K562 (cell line): Measurements from ENCODE around the gene ATXN3L. TPM values are rescaled to one million over a fixed set of nuclear protein-coding genes. Genes with fewer than 3 reads are reported as not detected.

Source experiments
- ATAC-seq: fragments of 200-7000 bp; cut with Tn5 transposase; 3 replicates; pipeline ENCODE4 v1.9.1; 2020; ENCODE audit warnings: moderate library complexity
- BruUV-seq: library from RNA; stranded (reverse); fragments of 400-500 nt; replicated peaks from 2 replicates; lab custom pipeline; 2021; lab: Mats Ljungman, UMichigan
- CTCF ChIA-PET: fragments of 300-600 bp; formaldehyde crosslinking; extraction: SDS; loops from one replicate; lab custom pipeline; 2021; ENCODE audit warnings: low intra/inter-chr PET ratio; lab: Yijun Ruan, JAX
- POLR2A ChIA-PET: fragments of 300-600, 350-650 bp; sonication (Branson Sonifier 250); formaldehyde crosslinking; extraction: SDS; loops from one replicate; lab custom pipeline; 2021; ENCODE audit warnings: antibody characterized with exemption, inconsistent platforms; lab: Yijun Ruan, JAX
- DNase-seq, 4 experiments: peaks; one replicate each; pipeline versions ENCODE4 v3.0.0 to v3.0.0-alpha.2; 2011 to 2018; ENCODE audit warnings: low spot score in 3 of 4, mixed read lengths in 3 of 4; ENCODE audit errors: extremely low read depth in 1 of 4
- FAIRE-seq: peaks from 2 replicates; lab custom pipeline; 2011; peaks lifted over from hg19 to GRCh38; lab: Jason Lieb, UNC
- H2AFZ ChIP-seq: 2 replicates; pipeline ENCODE4 v1.6.0; 2011; ENCODE audit warnings: low read depth, low read length, control low read depth, inconsistent platforms
- H3K27ac ChIP-seq: fragments of 200-600 bp; 3 replicates; pipeline ENCODE4 v1.8.0; 2011; ENCODE audit warnings: low read depth, mild to moderate bottlenecking, control low read depth, inconsistent platforms, low read length, moderate library complexity, mixed read lengths; ENCODE audit errors: extremely low read depth
- H3K27me3 ChIP-seq, 2 experiments: fragments of 300-600 bp in 1 of 2; 2 replicates in 1 of 2; 3 replicates in 1 of 2; pipeline versions ENCODE4 v1.6.0 to v1.8.0; 2011; ENCODE audit warnings: inconsistent platforms in 2 of 2, low read length in 2 of 2, mild to moderate bottlenecking in 1 of 2, mixed read lengths in 1 of 2, moderate library complexity in 1 of 2; ENCODE audit not compliant: control insufficient read depth in 2 of 2, insufficient read depth in 2 of 2
- H3K36me3 ChIP-seq: fragments of 300-600 bp; 3 replicates; pipeline ENCODE4 v1.8.0; 2011; ENCODE audit warnings: mild to moderate bottlenecking, low read length, inconsistent platforms; ENCODE audit not compliant: control insufficient read depth, insufficient read depth
- H3K4me1 ChIP-seq, 2 experiments: fragments of 200-600 bp in 1 of 2; replicated peaks in 1 of 2; 2 replicates in 1 of 2; 3 replicates in 1 of 2; pipeline versions ENCODE4 v1.5.1 to v1.8.0; 2011; ENCODE audit warnings: inconsistent platforms in 2 of 2, low read length in 2 of 2, mild to moderate bottlenecking in 1 of 2, mixed read lengths in 1 of 2, moderate library complexity in 1 of 2; ENCODE audit not compliant: control insufficient read depth in 2 of 2, insufficient read depth in 2 of 2
- H3K4me2 ChIP-seq: 2 replicates; pipeline ENCODE4 v1.6.1; 2011; ENCODE audit warnings: low read length, control low read depth, inconsistent platforms, mixed read lengths; ENCODE audit not compliant: insufficient read depth
- H3K4me3 ChIP-seq: fragments of 200-600 bp; sonication (generic), shearing (Covaris generic); 2 replicates; pipeline ENCODE4 v1.5.1; 2016; ENCODE audit warnings: control low read depth, inconsistent platforms
- H3K79me2 ChIP-seq: fragments of 200-600 bp; 3 replicates; pipeline ENCODE4 v1.8.0; 2011; ENCODE audit warnings: low read length, inconsistent platforms; ENCODE audit not compliant: control insufficient read depth, insufficient read depth
- H3K9ac ChIP-seq, 2 experiments: 2 replicates each; pipeline versions ENCODE4 v1.6.0 to v1.6.1; 2011; ENCODE audit warnings: low read depth in 2 of 2, low read length in 2 of 2, control low read depth in 1 of 2, inconsistent platforms in 1 of 2, mild to moderate bottlenecking in 1 of 2, mixed read lengths in 1 of 2; ENCODE audit not compliant: insufficient read depth in 1 of 2
- H3K9me1 ChIP-seq: one replicate; pipeline ENCODE4 v1.6.0; 2011; ENCODE audit warnings: inconsistent platforms, mild to moderate bottlenecking, low read length, moderate library complexity; ENCODE audit not compliant: control insufficient read depth, insufficient read depth
- H3K9me3 ChIP-seq: replicated peaks from 2 replicates; pipeline ENCODE4 v1.5.1; 2011; ENCODE audit warnings: low read depth, low read length, inconsistent platforms; ENCODE audit not compliant: control insufficient read depth, insufficient read depth
- H4K20me1 ChIP-seq: replicated peaks from 2 replicates; pipeline ENCODE4 v1.6.1; 2011; ENCODE audit warnings: low read length, inconsistent platforms, mixed read lengths; ENCODE audit not compliant: control insufficient read depth, insufficient read depth
- ATF1 ChIP-seq, 2 experiments: fragments of 450-650 bp in 1 of 2; IDR thresholded peaks; 2 replicates each; pipeline ENCODE4 v1.6.1; 2016; ENCODE audit warnings: missing compliant biosample characterization in 1 of 2, missing genetic modification characterization in 1 of 2
- GABPB2 ChIP-seq: fragments of 250-450 bp; sonication (Bioruptor Pico); conservative IDR thresholded peaks from 2 replicates; pipeline ENCODE4 v1.5.1; 2021; ENCODE audit warnings: mild to moderate bottlenecking
- POLR2A ChIP-seq: fragments of 450-650 bp; conservative IDR thresholded peaks from 2 replicates; pipeline ENCODE4 v1.6.1; 2016
- SMAD1 ChIP-seq: fragments of 150-350 bp; IDR thresholded peaks from 2 replicates; pipeline ENCODE4 v1.6.1; 2014; ENCODE audit warnings: low read length, low read depth; ENCODE audit not compliant: partially characterized antibody
- TAL1 ChIP-seq: fragments of 450-650 bp; IDR thresholded peaks from 2 replicates; pipeline ENCODE4 v1.6.1; 2016; ENCODE audit warnings: mild to moderate bottlenecking
- WHSC1 ChIP-seq: IDR thresholded peaks from one replicate; pipeline ENCODE4 v1.6.1; 2012; ENCODE audit warnings: low read length, control low read depth, inconsistent platforms
- ZFX ChIP-seq: sonication (generic); formaldehyde crosslinking; IDR thresholded peaks from 2 replicates; pipeline ENCODE4 v1.8.0; 2022; ENCODE audit warnings: mild to moderate bottlenecking, missing genetic modification reagents, moderate library complexity
- WGBS: fragments of 100-300 bp; shearing (Covaris generic); methylation state at CpG from one replicate; pipeline ENCODE4 v1.1.6; 2016; ENCODE audit warnings: low coverage, mixed read lengths; ENCODE audit not compliant: insufficient coverage; ENCODE audit errors: missing lambda C conversion rate; 5-methylcytosine and 5-hydroxymethylcytosine counted together
- in situ Hi-C: fragments of 300-500 bp; cut with MboI; formaldehyde crosslinking; loops from 4 replicates; pipeline ENCODE4 v1.15.0; 2018; ENCODE audit warnings: inconsistent platforms, mixed read lengths
- intact Hi-C: fragments of 100-400 bp; cut with micrococcal nuclease; formaldehyde crosslinking; loops from 2 replicates; pipeline ENCODE4 v1.14.2; 2022
- polyA plus RNA-seq, 8 experiments: library from polyadenylated mRNA; depleted of rRNA in 4 of 8; stranded (reverse) in 5 of 8; unstranded in 3 of 8; fragments of >200 nt; fragmentation: Nextera tagmentation in 2 of 8; fragmentation: Illumina TruSeq in 1 of 8; extraction: Ambion mirVana in 2 of 8; extraction: Trizol in 1 of 8; gene quantifications; 2 replicates each; pipeline versions ENCODE4 v1.2.1 to v1.2.3, GENCODE V29; 2011 to 2014; ENCODE audit warnings: inconsistent platforms in 1 of 8, missing spikeins in 1 of 8
- total RNA-seq, 7 experiments: library from RNA; depleted of rRNA in 6 of 7; stranded (reverse); fragments of >200 nt in 6 of 7; fragmentation: Illumina TruSeq in 2 of 7; extraction: Trizol in 2 of 7; gene quantifications; 2 replicates each; pipeline versions ENCODE4 v1.2.1 to v1.2.3, GENCODE V29; 2011 to 2021; ENCODE audit warnings: low replicate concordance in 1 of 7
- TF ChIP-seq, protein P1 (sequence below): fragments of 450-650 bp; IDR thresholded peaks from 2 replicates; pipeline ENCODE4 v1.6.1; 2016; ENCODE audit warnings: mild to moderate bottlenecking, moderate library complexity

Gene ATXN3L
- total and polyA plus RNA-seq, 9 of the 15 experiments (the other 6 are each of a cell fraction or from before 2014, with no cell fraction given) = 0.04 to 0.31 TPM; not detected in 7

GRCh38 chrX:13293700-13294099, 26.2 kb downstream of the ATXN3L start (continued):
- no peak for TF ChIP-seq TAL1
- no peak for TF ChIP-seq GABPB2 (CRISPR knock-in tag)
- TF ChIP-seq ATF1 (CRISPR knock-in tag; IDR thresholded peaks at IDR 0.05) = no peak
- TF ChIP-seq ATF1 (tag; IDR thresholded peaks at IDR 0.05) = no peak

DNA sequence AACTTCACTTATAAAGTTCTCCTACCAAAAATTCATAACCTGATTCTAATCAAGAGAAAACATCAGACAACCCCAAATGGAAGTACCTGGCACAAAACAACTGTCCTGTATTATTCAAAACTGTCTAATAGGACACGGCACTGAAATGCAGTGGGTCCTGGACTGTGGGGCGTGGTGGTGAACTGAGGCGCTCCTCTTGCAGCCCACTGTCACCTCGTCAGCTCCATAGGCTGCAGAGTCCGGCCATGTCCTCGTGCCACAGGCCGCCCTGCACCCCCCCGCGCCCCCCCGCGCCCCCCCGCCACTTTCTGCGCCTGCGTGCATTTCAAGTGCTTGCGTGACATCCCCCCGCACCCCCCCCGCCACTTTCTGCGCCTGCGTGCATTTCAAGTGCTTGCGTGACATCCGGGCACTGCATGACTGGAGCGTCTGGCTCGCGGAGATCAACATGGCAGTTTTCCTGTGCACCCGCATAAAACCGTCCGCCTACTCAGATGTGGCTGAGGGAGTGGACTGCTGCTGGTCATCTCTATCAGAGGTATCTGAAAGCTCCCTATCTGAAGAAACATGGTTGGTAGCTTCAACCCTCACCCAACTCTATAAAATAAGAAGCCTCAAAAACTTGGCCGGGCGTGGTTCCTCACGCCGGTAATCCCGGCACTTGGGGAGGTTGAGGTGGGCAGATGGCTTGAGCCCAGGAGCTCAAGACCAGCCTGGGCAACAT, 28.8 kb downstream of the ATXN3L start:
- no peaks in the 10 kb centered on the region for H4K20me1 ChIP-seq
- WGBS = 29% methylated on average over 16 of the region's 32 CpGs
- H3K9me3 ChIP-seq = no peaks in the 10 kb centered on the region
- peak overlapping the region; percentile 90 for H3K27ac ChIP-seq
- H3K4me1 ChIP-seq = peaks cover 2 to 24% of the 10 kb centered on the region in 2 experiments; a peak in 4 of 5 replicates
- H3K36me3 ChIP-seq = peaks cover 9% of the 10 kb centered on the region; the same call in 2 of the 3 replicates
- peak; percentile 82 for ATAC-seq
- peak overlapping the region; percentile 73 for H3K4me2 ChIP-seq
- BruUV-seq = no TSS peak
- CTCF ChIA-PET = no interaction called here
- intact Hi-C loops (loop anchor here (5.0 kb wide), 1 partner anchor 314 kb away; the partner anchor contains the start of gene TMSB4X), in situ Hi-C loops (no loop called here)
- POLR2A ChIA-PET = interaction anchor here (0.6 to 2.0 kb wide), 3 partner anchors 12 to 316 kb away, joined by 3 to 10 read pairs (median 9); partner anchors contain the start of gene TMSB4X
- DNase-seq = peak; percentile 33 to 84 (median 43)
- peak overlapping the region; percentile 58 for H3K4me3 ChIP-seq
- no peaks in the 10 kb centered on the region for H3K9me1 ChIP-seq
- no peaks in the 10 kb centered on the region for H3K27me3 ChIP-seq
- H3K9ac ChIP-seq = peak overlapping the region; percentile 88 to 90
- H2AFZ ChIP-seq = 0 out of 2 replicates have a peak overlapping the region, but pooled peaks have one; percentile 68
- peaks cover 48% of the 10 kb centered on the region for H3K79me2 ChIP-seq
- peak; percentile 55 for FAIRE-seq
- TF ChIP-seq ZFX (CRISPR knock-in tag) = 0 out of 2 replicates have a peak, but pooled peaks have one; percentile 22
- TF ChIP-seq POLR2A = peak; percentile 82
- no peak for TF ChIP-seq ATF1 (CRISPR knock-in tag; IDR thresholded peaks at IDR 0.05)
- peak; percentile 41; the same call in 1 of the 2 replicates for TF ChIP-seq ATF1 (tag; IDR thresholded peaks at IDR 0.05)
- peak; percentile 53 for TF ChIP-seq SMAD1
- TF ChIP-seq, protein P1, sequence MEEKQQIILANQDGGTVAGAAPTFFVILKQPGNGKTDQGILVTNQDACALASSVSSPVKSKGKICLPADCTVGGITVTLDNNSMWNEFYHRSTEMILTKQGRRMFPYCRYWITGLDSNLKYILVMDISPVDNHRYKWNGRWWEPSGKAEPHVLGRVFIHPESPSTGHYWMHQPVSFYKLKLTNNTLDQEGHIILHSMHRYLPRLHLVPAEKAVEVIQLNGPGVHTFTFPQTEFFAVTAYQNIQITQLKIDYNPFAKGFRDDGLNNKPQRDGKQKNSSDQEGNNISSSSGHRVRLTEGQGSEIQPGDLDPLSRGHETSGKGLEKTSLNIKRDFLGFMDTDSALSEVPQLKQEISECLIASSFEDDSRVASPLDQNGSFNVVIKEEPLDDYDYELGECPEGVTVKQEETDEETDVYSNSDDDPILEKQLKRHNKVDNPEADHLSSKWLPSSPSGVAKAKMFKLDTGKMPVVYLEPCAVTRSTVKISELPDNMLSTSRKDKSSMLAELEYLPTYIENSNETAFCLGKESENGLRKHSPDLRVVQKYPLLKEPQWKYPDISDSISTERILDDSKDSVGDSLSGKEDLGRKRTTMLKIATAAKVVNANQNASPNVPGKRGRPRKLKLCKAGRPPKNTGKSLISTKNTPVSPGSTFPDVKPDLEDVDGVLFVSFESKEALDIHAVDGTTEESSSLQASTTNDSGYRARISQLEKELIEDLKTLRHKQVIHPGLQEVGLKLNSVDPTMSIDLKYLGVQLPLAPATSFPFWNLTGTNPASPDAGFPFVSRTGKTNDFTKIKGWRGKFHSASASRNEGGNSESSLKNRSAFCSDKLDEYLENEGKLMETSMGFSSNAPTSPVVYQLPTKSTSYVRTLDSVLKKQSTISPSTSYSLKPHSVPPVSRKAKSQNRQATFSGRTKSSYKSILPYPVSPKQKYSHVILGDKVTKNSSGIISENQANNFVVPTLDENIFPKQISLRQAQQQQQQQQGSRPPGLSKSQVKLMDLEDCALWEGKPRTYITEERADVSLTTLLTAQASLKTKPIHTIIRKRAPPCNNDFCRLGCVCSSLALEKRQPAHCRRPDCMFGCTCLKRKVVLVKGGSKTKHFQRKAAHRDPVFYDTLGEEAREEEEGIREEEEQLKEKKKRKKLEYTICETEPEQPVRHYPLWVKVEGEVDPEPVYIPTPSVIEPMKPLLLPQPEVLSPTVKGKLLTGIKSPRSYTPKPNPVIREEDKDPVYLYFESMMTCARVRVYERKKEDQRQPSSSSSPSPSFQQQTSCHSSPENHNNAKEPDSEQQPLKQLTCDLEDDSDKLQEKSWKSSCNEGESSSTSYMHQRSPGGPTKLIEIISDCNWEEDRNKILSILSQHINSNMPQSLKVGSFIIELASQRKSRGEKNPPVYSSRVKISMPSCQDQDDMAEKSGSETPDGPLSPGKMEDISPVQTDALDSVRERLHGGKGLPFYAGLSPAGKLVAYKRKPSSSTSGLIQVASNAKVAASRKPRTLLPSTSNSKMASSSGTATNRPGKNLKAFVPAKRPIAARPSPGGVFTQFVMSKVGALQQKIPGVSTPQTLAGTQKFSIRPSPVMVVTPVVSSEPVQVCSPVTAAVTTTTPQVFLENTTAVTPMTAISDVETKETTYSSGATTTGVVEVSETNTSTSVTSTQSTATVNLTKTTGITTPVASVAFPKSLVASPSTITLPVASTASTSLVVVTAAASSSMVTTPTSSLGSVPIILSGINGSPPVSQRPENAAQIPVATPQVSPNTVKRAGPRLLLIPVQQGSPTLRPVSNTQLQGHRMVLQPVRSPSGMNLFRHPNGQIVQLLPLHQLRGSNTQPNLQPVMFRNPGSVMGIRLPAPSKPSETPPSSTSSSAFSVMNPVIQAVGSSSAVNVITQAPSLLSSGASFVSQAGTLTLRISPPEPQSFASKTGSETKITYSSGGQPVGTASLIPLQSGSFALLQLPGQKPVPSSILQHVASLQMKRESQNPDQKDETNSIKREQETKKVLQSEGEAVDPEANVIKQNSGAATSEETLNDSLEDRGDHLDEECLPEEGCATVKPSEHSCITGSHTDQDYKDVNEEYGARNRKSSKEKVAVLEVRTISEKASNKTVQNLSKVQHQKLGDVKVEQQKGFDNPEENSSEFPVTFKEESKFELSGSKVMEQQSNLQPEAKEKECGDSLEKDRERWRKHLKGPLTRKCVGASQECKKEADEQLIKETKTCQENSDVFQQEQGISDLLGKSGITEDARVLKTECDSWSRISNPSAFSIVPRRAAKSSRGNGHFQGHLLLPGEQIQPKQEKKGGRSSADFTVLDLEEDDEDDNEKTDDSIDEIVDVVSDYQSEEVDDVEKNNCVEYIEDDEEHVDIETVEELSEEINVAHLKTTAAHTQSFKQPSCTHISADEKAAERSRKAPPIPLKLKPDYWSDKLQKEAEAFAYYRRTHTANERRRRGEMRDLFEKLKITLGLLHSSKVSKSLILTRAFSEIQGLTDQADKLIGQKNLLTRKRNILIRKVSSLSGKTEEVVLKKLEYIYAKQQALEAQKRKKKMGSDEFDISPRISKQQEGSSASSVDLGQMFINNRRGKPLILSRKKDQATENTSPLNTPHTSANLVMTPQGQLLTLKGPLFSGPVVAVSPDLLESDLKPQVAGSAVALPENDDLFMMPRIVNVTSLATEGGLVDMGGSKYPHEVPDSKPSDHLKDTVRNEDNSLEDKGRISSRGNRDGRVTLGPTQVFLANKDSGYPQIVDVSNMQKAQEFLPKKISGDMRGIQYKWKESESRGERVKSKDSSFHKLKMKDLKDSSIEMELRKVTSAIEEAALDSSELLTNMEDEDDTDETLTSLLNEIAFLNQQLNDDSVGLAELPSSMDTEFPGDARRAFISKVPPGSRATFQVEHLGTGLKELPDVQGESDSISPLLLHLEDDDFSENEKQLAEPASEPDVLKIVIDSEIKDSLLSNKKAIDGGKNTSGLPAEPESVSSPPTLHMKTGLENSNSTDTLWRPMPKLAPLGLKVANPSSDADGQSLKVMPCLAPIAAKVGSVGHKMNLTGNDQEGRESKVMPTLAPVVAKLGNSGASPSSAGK = peak; percentile 53
- no peak for TF ChIP-seq WHSC1
